SK-N-MC (cell line): ENCODE data around the gene PIGW.

Source experiments
- EZH2 ChIP-seq: fragments of 200-600 bp; sonication (generic); IDR thresholded peaks from one replicate; pipeline ENCODE4 v1.6.1; 2017; ENCODE audit warnings: antibody characterized with exemption
- FOXP2 ChIP-seq: optimal IDR thresholded peaks from 2 replicates; pipeline ENCODE3; 2011; ENCODE audit warnings: mild to moderate bottlenecking, moderate library complexity; ENCODE audit not compliant: insufficient read depth; ENCODE audit errors: extremely low read length, control extremely low read depth
- POLR2AphosphoS5 ChIP-seq: IDR thresholded peaks from 2 replicates; pipeline ENCODE4 v1.6.1; 2012; ENCODE audit warnings: mild to moderate bottlenecking, low read depth, low read length, borderline replicate concordance

DNA sequence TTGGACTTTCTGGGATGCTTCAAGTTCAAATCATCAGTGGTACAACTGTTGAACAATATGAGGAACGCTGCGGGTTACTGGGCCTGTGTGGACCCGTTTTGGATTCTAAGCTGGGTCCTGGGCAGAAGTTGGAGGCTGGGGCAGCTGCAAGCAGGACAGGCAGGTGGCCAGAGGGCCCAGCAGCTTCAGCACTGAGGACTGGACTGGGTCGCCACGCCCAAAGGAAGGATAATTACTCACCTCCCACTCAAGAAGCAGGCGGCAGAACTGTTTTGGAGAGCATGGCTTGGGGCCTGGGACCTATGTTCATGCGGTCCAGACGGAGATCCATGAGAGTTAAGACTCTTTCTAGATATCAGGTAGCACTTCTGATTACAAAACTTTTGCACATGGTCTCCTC is 49.8 kb upstream of the PIGW start:
- TF ChIP-seq POLR2AphosphoS5: no peak
- no peak for TF ChIP-seq EZH2
- no peak for TF ChIP-seq FOXP2
